ENCODE results near the gene LRRC23.
"Not testable (repeated sequence)": the region's sequence is repeated elsewhere in the genome, so short reads cannot be mapped to it uniquely, and the experiment has no call there.

Gene LRRC23

DNA sequence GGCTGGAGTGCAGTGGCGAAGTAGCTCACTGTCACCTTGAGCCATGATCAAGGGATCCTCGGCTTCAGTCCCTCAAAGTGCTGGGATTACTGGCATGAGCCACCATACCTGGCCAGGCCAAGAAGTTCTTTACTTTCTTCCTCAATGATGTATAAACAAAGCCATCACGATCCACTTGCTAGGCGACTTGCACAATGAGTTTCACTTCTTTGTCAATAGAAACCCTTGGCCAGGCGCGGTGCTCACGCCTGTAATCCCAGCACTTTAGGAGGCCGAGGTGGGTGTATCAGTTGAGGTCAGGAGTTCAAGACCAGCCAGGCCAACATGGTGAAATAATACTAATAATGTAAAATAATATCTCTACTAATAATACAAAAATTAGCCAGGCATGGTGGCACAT is 17.2 kb upstream of the LRRC23 start:
- POLR2A ChIA-PET, result interaction anchor here (0.6 to 1.3 kb wide), 4 partner anchors 15 to 507 kb away, joined by 3 to 6 read pairs (median 4); partner anchors contain the start of genes SPSB2 and TPI1
- no peak for DNase-seq (ENCODE audit: extremely low spot score)
- TF ChIP-seq, protein P1, sequence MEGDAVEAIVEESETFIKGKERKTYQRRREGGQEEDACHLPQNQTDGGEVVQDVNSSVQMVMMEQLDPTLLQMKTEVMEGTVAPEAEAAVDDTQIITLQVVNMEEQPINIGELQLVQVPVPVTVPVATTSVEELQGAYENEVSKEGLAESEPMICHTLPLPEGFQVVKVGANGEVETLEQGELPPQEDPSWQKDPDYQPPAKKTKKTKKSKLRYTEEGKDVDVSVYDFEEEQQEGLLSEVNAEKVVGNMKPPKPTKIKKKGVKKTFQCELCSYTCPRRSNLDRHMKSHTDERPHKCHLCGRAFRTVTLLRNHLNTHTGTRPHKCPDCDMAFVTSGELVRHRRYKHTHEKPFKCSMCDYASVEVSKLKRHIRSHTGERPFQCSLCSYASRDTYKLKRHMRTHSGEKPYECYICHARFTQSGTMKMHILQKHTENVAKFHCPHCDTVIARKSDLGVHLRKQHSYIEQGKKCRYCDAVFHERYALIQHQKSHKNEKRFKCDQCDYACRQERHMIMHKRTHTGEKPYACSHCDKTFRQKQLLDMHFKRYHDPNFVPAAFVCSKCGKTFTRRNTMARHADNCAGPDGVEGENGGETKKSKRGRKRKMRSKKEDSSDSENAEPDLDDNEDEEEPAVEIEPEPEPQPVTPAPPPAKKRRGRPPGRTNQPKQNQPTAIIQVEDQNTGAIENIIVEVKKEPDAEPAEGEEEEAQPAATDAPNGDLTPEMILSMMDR (IDR thresholded peaks at IDR 0.05; ENCODE audit: control extremely low read depth, extremely low read depth, low read depth, missing control alignments), result no peak
- CTCF ChIA-PET, result interaction anchor here (1.4 kb wide), 1 partner anchor 14 kb away, joined by 4 read pairs; the partner anchor contains the start of gene SPSB2

DNA sequence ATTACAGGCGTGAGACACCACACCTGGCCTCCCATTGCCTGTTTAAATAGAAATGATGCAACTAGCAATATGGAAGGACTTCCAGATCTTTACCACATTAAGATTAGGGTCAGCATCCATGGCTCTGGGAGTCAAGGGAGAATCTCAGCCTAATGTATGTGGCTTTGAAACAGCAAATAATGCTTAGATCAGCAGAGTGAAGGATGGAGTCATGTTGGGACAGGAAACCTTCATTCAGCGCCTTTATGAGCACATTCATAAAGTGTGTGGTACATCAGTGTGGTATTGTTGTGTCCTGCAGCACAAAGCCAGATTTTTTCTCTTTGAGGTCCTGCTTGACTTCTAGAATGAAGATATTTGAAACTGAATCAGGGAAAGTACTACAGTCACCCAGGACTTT is 16.3 kb upstream of the LRRC23 start:
- TF ChIP-seq, protein P1 (IDR thresholded peaks at IDR 0.05; ENCODE audit: control extremely low read depth, extremely low read depth, low read depth, missing control alignments), result no peak
- POLR2A ChIA-PET, result interaction anchor here (1.1 to 1.3 kb wide), 2 partner anchors 16 to 21 kb away, joined by 3 read pairs; partner anchors contain the start of genes SPSB2 and TPI1
- CTCF ChIA-PET, result interaction anchor here (1.4 kb wide), 1 partner anchor 15 kb away, joined by 4 read pairs; the partner anchor contains the start of gene SPSB2
- no peak for DNase-seq (ENCODE audit: extremely low spot score)

DNA sequence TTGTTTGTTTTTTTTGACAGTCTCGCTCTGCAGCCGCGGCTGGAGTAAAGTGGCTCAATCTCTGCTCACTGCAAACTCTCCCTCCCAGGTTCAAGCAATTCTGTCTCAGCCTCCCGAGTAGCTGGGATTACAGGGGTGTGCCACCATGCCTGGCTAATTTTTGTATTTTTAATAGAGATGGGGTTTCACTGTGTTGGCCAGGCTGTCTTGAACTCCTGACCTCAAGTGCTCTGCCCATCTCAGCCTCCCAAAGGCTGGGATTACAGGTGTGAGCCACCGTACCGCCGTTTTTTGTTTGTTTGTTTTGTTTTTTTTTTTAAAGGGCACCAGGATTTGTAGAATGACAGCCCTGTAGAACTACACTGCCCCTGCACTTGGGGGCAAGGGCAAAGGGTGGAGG is 15.8 kb upstream of the LRRC23 start:
- CTCF ChIA-PET, result interaction anchor here (1.4 kb wide), 1 partner anchor 16 kb away, joined by 6 read pairs; the partner anchor contains the start of gene SPSB2
- DNase-seq (ENCODE audit: extremely low spot score); POLR2A ChIA-PET: not testable (repeated sequence)

DNA sequence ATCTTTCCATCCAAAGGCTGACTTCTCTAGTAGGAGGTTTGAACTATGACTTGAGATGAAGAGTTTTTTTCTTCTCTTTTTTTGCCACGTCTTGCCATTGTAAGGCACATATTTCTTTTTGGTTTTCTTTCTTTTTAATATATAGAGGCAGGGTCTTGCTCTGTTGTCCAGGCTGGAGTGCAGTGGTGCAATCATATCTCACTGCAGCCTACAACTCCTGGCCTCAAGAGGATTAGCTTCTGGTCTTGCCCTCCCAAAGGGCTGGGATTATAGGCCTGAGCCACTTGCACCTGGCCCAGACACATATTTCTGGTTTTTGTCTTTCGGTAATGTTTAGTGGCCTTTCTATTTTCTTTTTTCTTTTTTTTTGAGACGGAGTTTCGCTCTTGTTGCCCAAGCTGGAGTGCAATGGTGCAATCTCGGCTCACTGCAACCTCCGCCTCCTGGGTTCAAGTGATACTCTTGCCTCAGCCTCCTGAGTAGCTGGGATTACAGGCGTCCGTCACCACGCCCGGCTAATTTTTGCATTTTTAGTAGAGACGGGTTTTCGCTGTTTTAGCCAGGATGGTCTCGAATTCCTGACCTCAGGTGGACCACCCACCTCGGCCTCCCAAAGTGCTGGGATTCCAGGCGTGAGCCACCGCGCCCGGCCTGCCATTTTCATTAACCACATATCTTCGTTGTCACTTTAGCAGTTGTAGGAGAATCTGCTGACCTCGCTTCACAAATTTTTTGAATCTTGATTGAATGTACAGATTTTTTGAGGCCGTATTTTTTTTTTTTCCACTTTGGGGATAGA is 14.6 kb upstream of the LRRC23 start:
- CTCF ChIA-PET, result interaction anchor here (1.1 to 1.4 kb wide), 2 partner anchors 17 to 20 kb away, joined by 3 to 6 read pairs; partner anchors contain the start of gene SPSB2
- DNase-seq (ENCODE audit: extremely low spot score); POLR2A ChIA-PET: not testable (repeated sequence)

DNA sequence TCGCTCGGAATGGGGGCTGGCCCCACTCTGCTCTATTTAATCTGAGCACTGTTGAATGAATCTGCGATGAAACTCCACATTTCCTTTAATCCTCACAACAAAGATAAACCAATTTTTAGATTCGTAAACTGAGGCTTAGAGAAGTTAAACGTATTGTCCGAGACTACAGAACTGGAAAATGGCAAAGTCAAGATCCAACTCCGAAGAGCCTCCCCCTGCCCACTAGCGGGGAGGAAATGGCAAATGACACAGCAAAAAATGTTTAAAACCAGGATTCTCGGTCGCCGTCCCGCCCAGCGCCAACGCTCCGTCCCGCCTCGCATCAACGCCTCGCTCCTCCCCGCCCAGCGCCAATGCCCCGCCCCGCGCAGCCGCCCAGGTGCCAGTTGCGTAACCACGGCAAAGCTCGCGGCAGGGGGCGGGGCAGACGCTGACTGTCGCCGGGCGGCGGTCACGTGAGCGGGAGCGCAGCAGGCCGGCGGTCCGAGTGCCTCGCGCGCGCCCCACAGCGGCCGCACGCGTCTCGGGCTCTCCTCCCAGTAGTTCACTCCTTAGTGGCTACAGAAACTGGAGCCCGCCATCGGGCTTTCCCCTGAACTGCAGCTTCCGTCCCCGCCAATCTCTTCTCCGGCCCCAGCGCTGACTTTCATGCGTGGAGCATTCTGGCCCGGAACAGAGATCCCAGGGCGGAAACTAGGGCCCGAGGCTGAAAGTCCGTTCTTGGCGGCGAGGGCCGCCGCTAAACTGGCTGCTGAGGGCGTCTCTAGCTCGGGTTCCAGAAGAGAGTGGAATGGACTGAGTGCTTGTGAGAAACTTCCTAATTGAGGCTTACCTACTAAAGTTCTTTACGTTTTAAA is 13.6 kb upstream of the LRRC23 start:
- POLR2A ChIA-PET, result interaction anchor here (0.6 to 1.8 kb wide), 13 partner anchors 11 to 420 kb away, joined by 3 to 21 read pairs (median 5); partner anchors contain the start of genes C12orf57, CDCA3, ENO2 and RNU7-1
- CTCF ChIA-PET, result interaction anchor here (0.6 to 2.9 kb wide), 40 partner anchors 9 to 328 kb away, joined by 3 to 50 read pairs (median 4); partner anchors contain the start of genes C1RL, CDCA3, ENO2 and LRRC23
- TF ChIP-seq, protein P1 (IDR thresholded peaks at IDR 0.05; ENCODE audit: control extremely low read depth, extremely low read depth, low read depth, missing control alignments), result peak; percentile 85
- peak; percentile 98 for DNase-seq (ENCODE audit: extremely low spot score)

DNA sequence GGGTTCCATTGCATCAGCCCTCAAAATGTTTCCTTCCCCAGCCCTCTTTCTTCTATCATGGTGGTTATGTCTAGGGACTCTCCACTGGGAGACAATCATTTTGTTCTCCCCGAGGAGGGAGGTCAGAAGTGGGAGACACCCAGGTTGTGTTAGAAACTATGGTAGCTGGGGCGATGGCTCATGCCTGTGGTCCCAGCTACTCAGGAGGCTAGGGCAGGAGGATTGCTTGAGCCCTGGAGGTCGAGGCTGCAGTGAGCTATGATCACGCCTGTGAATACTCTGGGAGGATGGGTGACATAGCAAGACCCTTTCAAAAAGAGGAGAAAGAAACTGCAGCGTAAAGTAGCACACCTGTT is 13.0 kb upstream of the LRRC23 start:
- TF ChIP-seq, protein P1 (IDR thresholded peaks at IDR 0.05; ENCODE audit: control extremely low read depth, extremely low read depth, low read depth, missing control alignments), result no peak
- no peak for DNase-seq (ENCODE audit: extremely low spot score)
- CTCF ChIA-PET, result interaction anchor here (1.0 to 2.9 kb wide), 37 partner anchors 8 to 328 kb away, joined by 3 to 50 read pairs (median 4); partner anchors contain the start of genes C1RL, CDCA3, ENO2 and LRRC23
- POLR2A ChIA-PET, result interaction anchor here (0.8 to 1.8 kb wide), 12 partner anchors 11 to 421 kb away, joined by 3 to 21 read pairs (median 5); partner anchors contain the start of genes C12orf57, CDCA3, ENO2 and RNU7-1

DNA sequence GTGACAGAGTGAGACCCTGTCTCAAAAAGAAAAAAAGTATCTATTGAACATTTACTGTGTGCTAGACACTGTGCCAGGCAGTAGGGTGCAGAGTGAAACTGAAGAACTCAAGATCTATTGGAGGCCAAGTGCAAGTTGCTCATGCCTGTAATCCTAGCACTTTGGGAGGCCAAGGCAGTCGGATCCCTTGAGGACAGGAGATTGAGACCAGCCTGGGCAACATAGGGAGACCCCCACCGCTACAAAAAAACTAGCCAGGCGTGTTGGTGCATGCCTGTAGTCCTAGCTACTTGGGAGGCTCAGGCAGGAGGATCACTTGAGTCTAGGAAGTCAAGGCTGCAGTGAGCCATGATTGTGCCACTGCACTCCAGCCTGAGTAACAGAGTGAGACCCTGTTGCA is 11.9 kb upstream of the LRRC23 start:
- POLR2A ChIA-PET, result interaction anchor here (0.6 kb wide), 1 partner anchor 32 kb away, joined by 3 read pairs; no protein-coding TSS in a partner anchor
- not testable (repeated sequence) for DNase-seq (ENCODE audit: extremely low spot score)
- CTCF ChIA-PET, result interaction anchor here (1.6 to 2.9 kb wide), 5 partner anchors 10 to 32 kb away, joined by 8 to 50 read pairs (median 23); partner anchors contain the start of genes LRRC23 and SPSB2
